ENCODE results near the gene KLLN. TPM values are rescaled to one million over a fixed set of nuclear protein-coding genes. Genes with fewer than 3 reads are reported as not detected.
"Not testable (repeated sequence)": the region's sequence is repeated elsewhere in the genome, so short reads cannot be mapped to it uniquely, and the experiment has no call there.

Gene KLLN
- total and polyA plus RNA-seq, 12 donors, result 0.15 to 0.69 (median 0.39) TPM

- intact Hi-C loops (cut with DNase I), result loop anchor here in 2 of 10 donors (5.0 kb wide), 1 partner anchor 703 kb away; no protein-coding TSS in a partner anchor
Observed at GRCh38 chr10:87849001-87849400, 14.3 kb downstream of the KLLN start.

DNA sequence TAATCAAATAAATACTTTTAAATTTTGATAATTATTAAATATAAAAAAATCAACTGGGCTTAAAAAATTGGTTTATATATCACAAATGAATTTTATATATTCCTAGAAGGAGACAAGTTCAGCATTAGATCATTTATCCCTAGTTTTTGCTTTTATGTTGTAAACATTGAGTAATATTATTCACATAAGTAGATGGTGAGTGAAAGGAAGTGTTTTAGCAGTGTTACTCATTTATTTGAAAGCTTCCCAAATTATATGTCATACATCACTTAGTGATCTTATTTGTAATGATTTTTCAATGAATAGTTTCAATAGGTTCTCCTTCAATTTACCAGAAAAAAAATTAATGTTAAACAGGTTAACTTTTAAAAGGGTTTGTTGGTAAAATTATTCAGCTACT is 15.8 kb downstream of the KLLN start:
- H3K36me3 ChIP-seq, result no peaks in the 10 kb centered on the region
- intact Hi-C loops (cut with DNase I), result loop anchor here in 2 of 10 donors (5.0 kb wide), 1 partner anchor 705 kb away; no protein-coding TSS in a partner anchor
- H3K27ac ChIP-seq, result no peak overlapping the region
- no peak for DNase-seq
- H3K9me3 ChIP-seq, result no peaks in the 10 kb centered on the region
- TF ChIP-seq, protein P1, sequence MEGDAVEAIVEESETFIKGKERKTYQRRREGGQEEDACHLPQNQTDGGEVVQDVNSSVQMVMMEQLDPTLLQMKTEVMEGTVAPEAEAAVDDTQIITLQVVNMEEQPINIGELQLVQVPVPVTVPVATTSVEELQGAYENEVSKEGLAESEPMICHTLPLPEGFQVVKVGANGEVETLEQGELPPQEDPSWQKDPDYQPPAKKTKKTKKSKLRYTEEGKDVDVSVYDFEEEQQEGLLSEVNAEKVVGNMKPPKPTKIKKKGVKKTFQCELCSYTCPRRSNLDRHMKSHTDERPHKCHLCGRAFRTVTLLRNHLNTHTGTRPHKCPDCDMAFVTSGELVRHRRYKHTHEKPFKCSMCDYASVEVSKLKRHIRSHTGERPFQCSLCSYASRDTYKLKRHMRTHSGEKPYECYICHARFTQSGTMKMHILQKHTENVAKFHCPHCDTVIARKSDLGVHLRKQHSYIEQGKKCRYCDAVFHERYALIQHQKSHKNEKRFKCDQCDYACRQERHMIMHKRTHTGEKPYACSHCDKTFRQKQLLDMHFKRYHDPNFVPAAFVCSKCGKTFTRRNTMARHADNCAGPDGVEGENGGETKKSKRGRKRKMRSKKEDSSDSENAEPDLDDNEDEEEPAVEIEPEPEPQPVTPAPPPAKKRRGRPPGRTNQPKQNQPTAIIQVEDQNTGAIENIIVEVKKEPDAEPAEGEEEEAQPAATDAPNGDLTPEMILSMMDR (IDR thresholded peaks at IDR 0.05), result no peak
- no peak for ATAC-seq
- H3K4me1 ChIP-seq, result peaks cover 0 to 9% (median 0%) of the 10 kb centered on the region in 9 donors
- no peaks in the 10 kb centered on the region for H3K27me3 ChIP-seq
- no peak overlapping the region for H3K4me3 ChIP-seq

More at GRCh38 chr10:87849001-87849400, 14.3 kb downstream of the KLLN start:
- Histone ChIP-seq H3K27ac (no peak overlapping the region), H3K4me3 (no peak overlapping the region), H3K27me3 (no peaks in the 10 kb centered on the region), H3K36me3 (no peaks in the 10 kb centered on the region), H3K9me3 (no peaks in the 10 kb centered on the region), H3K4me1 (peaks cover 0 to 5% (median 0%) of the 10 kb centered on the region in 9 donors)
- TF ChIP-seq, protein P1 (IDR thresholded peaks at IDR 0.05), result no peak
- DNase-seq (no peak), ATAC-seq (no peak)

DNA sequence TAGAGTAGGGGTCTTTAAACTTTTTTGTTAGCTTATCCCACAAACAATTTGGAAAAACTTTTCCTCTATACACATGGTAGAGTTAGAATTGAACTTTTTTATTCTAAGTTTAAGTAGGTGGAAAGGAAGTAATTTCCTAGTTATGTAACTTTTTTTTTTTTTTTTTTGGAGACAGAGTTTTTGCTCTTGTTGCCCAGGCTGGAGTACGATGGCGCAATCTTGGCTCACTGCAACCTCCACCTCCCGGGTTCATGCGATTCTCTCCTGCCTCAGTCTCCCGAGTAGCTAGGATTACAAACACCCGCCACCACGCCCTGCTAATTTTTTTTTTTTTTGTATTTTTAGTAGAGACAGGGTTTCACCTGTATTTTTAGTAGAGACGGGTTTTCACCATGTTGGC is 16.6 kb downstream of the KLLN start:
- H3K27me3 ChIP-seq, H3K4me3 ChIP-seq, H3K9me3 ChIP-seq, H3K27ac ChIP-seq, H3K36me3 ChIP-seq, H3K4me1 ChIP-seq, DNase-seq, ATAC-seq: not testable (repeated sequence)
- WGBS, 2 donors, result 92 to 94% methylated on average over 8 of the region's 8 CpGs
- intact Hi-C loops (cut with DNase I), result loop anchor here in 2 of 10 donors (5.0 kb wide), 1 partner anchor 706 kb away; no protein-coding TSS in a partner anchor

- ATAC-seq, result peak in 3 of 8 donors; percentile 41 to 57 (median 53)
- TF ChIP-seq, protein P1 (IDR thresholded peaks at IDR 0.05), result no peak
- Histone ChIP-seq H3K27ac (no peak overlapping the region), H3K4me3 (no peak overlapping the region), H3K4me1 (peaks cover 0 to 6% (median 0%) of the 10 kb centered on the region in 9 donors), H3K36me3 (no peaks in the 10 kb centered on the region), H3K9me3 (no peaks in the 10 kb centered on the region), H3K27me3 (no peaks in the 10 kb centered on the region)
- no peak for DNase-seq
- 33 to 50% methylated on average over 7 of the region's 7 CpGs for WGBS, 2 donors
- intact Hi-C loops (cut with DNase I), result loop anchor here in 2 of 10 donors (5.0 kb wide), 1 partner anchor 706 kb away; no protein-coding TSS in a partner anchor
Observed at GRCh38 chr10:87846023-87846422, 17.3 kb downstream of the KLLN start.

DNA sequence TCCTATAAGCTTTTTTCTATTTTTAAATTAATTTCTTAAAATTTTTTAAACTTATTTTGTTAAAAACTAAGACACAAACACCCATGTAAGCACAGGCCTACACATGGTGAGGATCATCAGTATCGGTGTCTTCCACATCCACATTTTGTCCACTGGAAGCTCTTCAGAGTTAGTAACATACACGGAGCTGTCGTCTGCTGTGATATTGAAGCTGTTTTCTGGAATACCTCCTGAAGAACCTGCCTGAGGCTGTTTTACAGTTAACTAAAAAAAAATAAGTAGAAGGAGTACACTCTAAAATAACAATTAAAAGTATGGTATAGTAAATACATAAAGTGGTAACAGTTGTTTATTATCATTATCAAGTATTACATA is 17.7 kb downstream of the KLLN start:
- H3K27ac ChIP-seq, result no peak overlapping the region
- no peaks in the 10 kb centered on the region for H3K27me3 ChIP-seq
- no peaks in the 10 kb centered on the region for H3K36me3 ChIP-seq
- H3K4me1 ChIP-seq, result peaks cover 0 to 4% (median 0%) of the 10 kb centered on the region in 9 donors
- H3K4me3 ChIP-seq, result no peak overlapping the region
- no peaks in the 10 kb centered on the region for H3K9me3 ChIP-seq
- TF ChIP-seq, protein P1 (IDR thresholded peaks at IDR 0.05), result no peak
- 71 to 72% methylated on average over 3 of the region's 3 CpGs for WGBS, 2 donors
- intact Hi-C loops (cut with DNase I), result loop anchor here in 2 of 10 donors (5.0 kb wide), 1 partner anchor 707 kb away; no protein-coding TSS in a partner anchor
- no peak for ATAC-seq
- DNase-seq, result no peak

Data from heart right ventricle (tissue), 16 donors.